ENCODE results near the gene TEX19. TPM values are rescaled to one million over a fixed set of nuclear protein-coding genes. Genes with fewer than 3 reads are reported as not detected.

TEX19 gene
- total and polyA plus RNA-seq, 3 donors from 2014 or later = 21.9 to 37.8 (median 31.2) TPM

- Histone ChIP-seq H3K27ac (no peak overlapping the region), H3K4me3 (no peak overlapping the region), H3K27me3 (no peaks in the 10 kb centered on the region), H3K4me1 (peaks cover 6% of the 10 kb centered on the region), H3K9me3 (no peaks in the 10 kb centered on the region), H3K36me3 (ENCODE audit: low read depth, missing control alignments) (no peaks in the 10 kb centered on the region)
- 76 to 79% methylated on average over 30 to 34 of the region's 35 CpGs for WGBS, 2 donors
- TF ChIP-seq CTCF (IDR thresholded peaks at IDR 0.05) = no peak
- TF ChIP-seq POLR2A (IDR thresholded peaks at IDR 0.05) = no peak
- DNase-seq = no peak
- intact Hi-C loops (cut with DNase I; ENCODE audit: low total_unique reads) = no loop called here
These were observed 39.4 kb upstream of the TEX19 start for GRCh38 chr17:82319619-82320062.

- intact Hi-C loops (cut with DNase I; ENCODE audit: low total_unique reads) = no loop called here
- Histone ChIP-seq H3K36me3 (ENCODE audit: low read depth, missing control alignments) (no peaks in the 10 kb centered on the region), H3K4me3 (no peak overlapping the region), H3K27me3 (no peaks in the 10 kb centered on the region), H3K27ac (no peak overlapping the region), H3K4me1 (peaks cover 6% of the 10 kb centered on the region), H3K9me3 (no peaks in the 10 kb centered on the region)
- 47 to 49% methylated on average over 26 of the region's 26 CpGs for WGBS, 2 donors
- DNase-seq = no peak
- TF ChIP-seq POLR2A (IDR thresholded peaks at IDR 0.05) (no peak), CTCF (IDR thresholded peaks at IDR 0.05) (no peak)
These were observed 38.8 kb upstream of the TEX19 start for GRCh38 chr17:82320140-82320840.

GRCh38 chr17:82320956-82321927 is 37.8 kb upstream of the TEX19 start:
- TF ChIP-seq CTCF (IDR thresholded peaks at IDR 0.05) = peak; percentile 82 to 93 (median 90)
- no peak for TF ChIP-seq POLR2A (IDR thresholded peaks at IDR 0.05)
- no peaks in the 10 kb centered on the region for H3K36me3 ChIP-seq (ENCODE audit: low read depth, missing control alignments)
- H3K27me3 ChIP-seq = no peaks in the 10 kb centered on the region
- H3K9me3 ChIP-seq = no peaks in the 10 kb centered on the region
- H3K27ac ChIP-seq = no peak overlapping the region
- H3K4me3 ChIP-seq = peak overlapping the region in 1 of 2 donors; percentile 7
- intact Hi-C loops (cut with DNase I; ENCODE audit: low total_unique reads) = no loop called here
- no peaks in the 10 kb centered on the region for H3K4me1 ChIP-seq
- WGBS, 2 donors = 38 to 43% methylated on average over 42 to 65 of the region's 65 CpGs
- DNase-seq = peak; percentile 31

GRCh38 chr17:82321947-82322466 is 37.0 kb upstream of the TEX19 start:
- 69 to 79% methylated on average over 7 to 21 of the region's 21 CpGs for WGBS, 2 donors
- no peaks in the 10 kb centered on the region for H3K27me3 ChIP-seq
- intact Hi-C loops (cut with DNase I; ENCODE audit: low total_unique reads) = no loop called here
- no peak overlapping the region for H3K27ac ChIP-seq
- TF ChIP-seq POLR2A (IDR thresholded peaks at IDR 0.05) = no peak
- TF ChIP-seq CTCF (IDR thresholded peaks at IDR 0.05) = no peak
- no peaks in the 10 kb centered on the region for H3K9me3 ChIP-seq
- no peak overlapping the region for H3K4me3 ChIP-seq
- no peaks in the 10 kb centered on the region for H3K4me1 ChIP-seq
- no peaks in the 10 kb centered on the region for H3K36me3 ChIP-seq (ENCODE audit: low read depth, missing control alignments)
- no peak for DNase-seq
